Body of pancreas (tissue), 4 donors: ENCODE data around the gene SLC10A7. TPM values are rescaled to one million over a fixed set of nuclear protein-coding genes. Genes with fewer than 3 reads are reported as not detected.

ENCODE experiments used
- ATAC-seq: fragments of 150-250 bp; one replicate; pipeline ENCODE4 v1.9.1; 2016
- DNase-seq, 4 donors: peaks; one replicate each; pipeline ENCODE4 v3.0.0-alpha.2; 2019
- H3K27ac ChIP-seq, 4 donors: fragments of 200-600 bp; sonication (generic); 1 replicate in 3 of 4; 2 replicates in 1 of 4; pipeline versions ENCODE4 v1.5.1 to v1.6.1; 2016 to 2019; ENCODE audit warnings: mild to moderate bottlenecking in 1 of 4, mixed read lengths in 1 of 4, moderate library complexity in 1 of 4
- H3K27me3 ChIP-seq, 2 donors: fragments of 200-600 bp; sonication (generic); one replicate each; pipeline ENCODE4 v1.6.0; 2016; ENCODE audit warnings: mild to moderate bottlenecking in 1 of 2
- H3K36me3 ChIP-seq, 2 donors: fragments of 200-600 bp; sonication (generic); replicated peaks in 1 of 2; 2 replicates each; pipeline ENCODE4 v1.5.1; 2016; ENCODE audit warnings: low read depth in 2 of 2; ENCODE audit not compliant: insufficient read depth in 1 of 2
- H3K4me1 ChIP-seq: fragments of 200-600 bp; sonication (generic); one replicate; pipeline ENCODE4 v1.6.0; 2016
- H3K4me3 ChIP-seq, 2 donors: fragments of 200-600 bp; sonication (generic); 1 replicate in 1 of 2; 2 replicates in 1 of 2; pipeline ENCODE4 v1.5.1; 2016 to 2019
- H3K9me3 ChIP-seq, 3 donors: fragments of 200-600 bp; sonication (generic); 1 replicate in 2 of 3; 2 replicates in 1 of 3; pipeline ENCODE4 v1.5.1; 2016
- CTCF ChIP-seq, 7 experiments: fragments of 450-650 bp in 4 of 7; fragments of 200-600 bp in 3 of 7; sonication (generic) in 3 of 7; IDR thresholded peaks; one replicate each; pipeline ENCODE4 v1.5.1; 2016 to 2019; ENCODE audit warnings: antibody characterized with exemption in 7 of 7
- POLR2A ChIP-seq, 3 donors: fragments of 450-650 bp; IDR thresholded peaks; one replicate each; pipeline ENCODE4 v1.6.1; 2016; ENCODE audit warnings: antibody characterized with exemption in 3 of 3, mild to moderate bottlenecking in 2 of 3
- WGBS, 2 donors: methylation state at CpG; one replicate each; pipeline ENCODE4 v1.1.5; 2017; 5-methylcytosine and 5-hydroxymethylcytosine counted together
- intact Hi-C: fragments of 100-400 bp; cut with DNase I; formaldehyde crosslinking; loops from one replicate; pipeline ENCODE4 v1.15.1; 2023
- total RNA-seq, 2 donors: library from RNA; depleted of rRNA; stranded (reverse); fragments of >200 nt; gene quantifications; one replicate each; pipeline ENCODE4 v1.1.0, GENCODE V29; 2016

SLC10A7 gene
- total RNA-seq, 2 donors from 2014 or later = 10.4 to 13.5 TPM

- ATAC-seq (no peak), DNase-seq (no peak)
- no peak overlapping the region for H3K4me3 ChIP-seq
- 70 to 71% methylated on average over 6 of the region's 6 CpGs for WGBS, 2 donors
- no peaks in the 10 kb centered on the region for H3K27me3 ChIP-seq
- H3K27ac ChIP-seq = no peak overlapping the region
- peaks cover 0 to 5% (median 0%) of the 10 kb centered on the region in 3 donors for H3K9me3 ChIP-seq
- TF ChIP-seq CTCF (IDR thresholded peaks at IDR 0.05) = no peak
- TF ChIP-seq POLR2A (IDR thresholded peaks at IDR 0.05) = no peak
- intact Hi-C loops = no loop called here
- H3K36me3 ChIP-seq = no peaks in the 10 kb centered on the region
- H3K4me1 ChIP-seq = peaks cover 6% of the 10 kb centered on the region
These were observed 284.6 kb downstream of the SLC10A7 start for GRCh38 chr4:146237092-146237491.

- intact Hi-C loops = no loop called here
- Histone ChIP-seq H3K4me3 (no peak overlapping the region), H3K27me3 (no peaks in the 10 kb centered on the region), H3K9me3 (peaks cover 0 to 9% (median 0%) of the 10 kb centered on the region in 3 donors), H3K4me1 (no peaks in the 10 kb centered on the region), H3K36me3 (no peaks in the 10 kb centered on the region), H3K27ac (no peak overlapping the region)
- ATAC-seq = no peak
- WGBS, 2 donors = 59 to 63% methylated on average over 5 of the region's 5 CpGs
- TF ChIP-seq CTCF (IDR thresholded peaks at IDR 0.05) (no peak), POLR2A (IDR thresholded peaks at IDR 0.05) (no peak)
- no peak for DNase-seq
These were observed 285.5 kb downstream of the SLC10A7 start for GRCh38 chr4:146236216-146236615.

- intact Hi-C loops = no loop called here
- ATAC-seq = no peak
- no peak for TF ChIP-seq CTCF (IDR thresholded peaks at IDR 0.05)
- TF ChIP-seq POLR2A (IDR thresholded peaks at IDR 0.05) = no peak
These were observed 286.0 kb downstream of the SLC10A7 start for GRCh38 chr4:146235654-146236177.

GRCh38 chr4:146232131-146232722 lies 289.5 kb downstream of the SLC10A7 start:
- DNase-seq (no peak), ATAC-seq (no peak)
- Histone ChIP-seq H3K27ac (no peak overlapping the region), H3K4me3 (no peak overlapping the region), H3K36me3 (no peaks in the 10 kb centered on the region), H3K4me1 (no peaks in the 10 kb centered on the region), H3K27me3 (no peaks in the 10 kb centered on the region), H3K9me3 (peaks cover 0 to 9% (median 0%) of the 10 kb centered on the region in 3 donors)
- 78 to 81% methylated on average over 1 of the region's 1 CpG for WGBS, 2 donors
- TF ChIP-seq POLR2A (IDR thresholded peaks at IDR 0.05) = no peak
- TF ChIP-seq CTCF (IDR thresholded peaks at IDR 0.05) = no peak
- intact Hi-C loops = no loop called here

More at GRCh38 chr4:146235654-146236177, 286.0 kb downstream of the SLC10A7 start:
- Histone ChIP-seq H3K36me3 (no peaks in the 10 kb centered on the region), H3K4me3 (no peak overlapping the region), H3K27me3 (no peaks in the 10 kb centered on the region), H3K27ac (no peak overlapping the region), H3K9me3 (peaks cover 0 to 9% (median 0%) of the 10 kb centered on the region in 3 donors), H3K4me1 (no peaks in the 10 kb centered on the region)
- DNase-seq = peak in 1 of 4 donors; percentile 27
- WGBS, 2 donors = 56 to 85% methylated on average over 4 to 8 of the region's 8 CpGs

GRCh38 chr4:146229406-146229805 lies 292.3 kb downstream of the SLC10A7 start:
- H3K27me3 ChIP-seq = no peaks in the 10 kb centered on the region
- H3K9me3 ChIP-seq = peaks cover 0 to 9% (median 0%) of the 10 kb centered on the region in 3 donors
- H3K4me3 ChIP-seq = no peak overlapping the region
- ATAC-seq = no peak
- no peak for DNase-seq
- no peaks in the 10 kb centered on the region for H3K4me1 ChIP-seq
- no peak overlapping the region for H3K27ac ChIP-seq
- H3K36me3 ChIP-seq = no peaks in the 10 kb centered on the region
- no peak for TF ChIP-seq POLR2A (IDR thresholded peaks at IDR 0.05)
- TF ChIP-seq CTCF (IDR thresholded peaks at IDR 0.05) = no peak
- intact Hi-C loops = no loop called here
